Neural progenitor cell (in vitro differentiated cells): ENCODE data around the gene CLCF1.

Source experiments
- EZH2 ChIP-seq: fragments of 200-600 bp; sonication (generic); IDR thresholded peaks from 2 replicates; pipeline ENCODE4 v1.6.1; 2017; ENCODE audit warnings: antibody characterized with exemption, mild to moderate bottlenecking, moderate library complexity
- TF ChIP-seq, protein P1 (sequence below): fragments of 200-600 bp; sonication (generic); IDR thresholded peaks from 2 replicates; pipeline ENCODE4 v1.5.1; 2017; ENCODE audit warnings: antibody characterized with exemption, mild to moderate bottlenecking

DNA sequence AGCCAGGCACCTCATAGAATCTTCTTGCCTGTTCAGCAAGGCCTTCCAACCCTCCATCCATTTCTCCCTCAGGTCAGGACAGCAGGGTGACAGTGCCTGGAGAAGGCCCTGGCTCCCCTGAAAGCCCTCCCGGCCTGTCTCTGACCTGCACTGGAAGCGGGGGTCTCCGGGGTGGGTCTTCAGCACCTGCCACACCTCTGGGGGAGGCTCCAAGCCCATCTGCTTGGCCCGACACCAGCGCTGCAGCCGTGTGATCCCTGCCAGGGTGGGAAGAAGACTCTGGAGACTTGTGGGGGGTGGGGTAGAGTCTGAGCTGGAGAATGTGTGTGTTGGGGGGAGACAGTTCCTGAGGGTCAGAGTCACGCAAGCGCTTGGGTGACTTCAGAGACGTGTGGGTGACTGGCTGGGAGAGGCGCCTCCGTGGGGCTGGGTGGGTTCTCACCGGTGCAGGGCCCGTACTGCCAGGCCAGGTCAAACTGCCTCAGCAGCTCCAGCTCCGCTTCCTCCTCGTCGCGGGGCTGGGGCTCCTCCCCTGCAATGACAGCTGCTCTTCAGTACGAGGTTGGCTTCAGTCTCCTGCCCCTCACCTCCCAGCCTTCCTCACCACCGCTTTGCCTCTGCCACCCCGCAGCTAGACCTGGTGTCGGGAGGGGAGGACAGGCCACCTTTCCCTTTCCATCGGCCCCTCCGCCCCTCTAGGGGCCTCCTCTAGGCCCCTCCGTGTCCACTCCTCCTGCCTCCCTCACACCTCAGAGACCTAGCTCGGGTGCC, 20.7 kb downstream of the CLCF1 start:
- TF ChIP-seq, protein P1, sequence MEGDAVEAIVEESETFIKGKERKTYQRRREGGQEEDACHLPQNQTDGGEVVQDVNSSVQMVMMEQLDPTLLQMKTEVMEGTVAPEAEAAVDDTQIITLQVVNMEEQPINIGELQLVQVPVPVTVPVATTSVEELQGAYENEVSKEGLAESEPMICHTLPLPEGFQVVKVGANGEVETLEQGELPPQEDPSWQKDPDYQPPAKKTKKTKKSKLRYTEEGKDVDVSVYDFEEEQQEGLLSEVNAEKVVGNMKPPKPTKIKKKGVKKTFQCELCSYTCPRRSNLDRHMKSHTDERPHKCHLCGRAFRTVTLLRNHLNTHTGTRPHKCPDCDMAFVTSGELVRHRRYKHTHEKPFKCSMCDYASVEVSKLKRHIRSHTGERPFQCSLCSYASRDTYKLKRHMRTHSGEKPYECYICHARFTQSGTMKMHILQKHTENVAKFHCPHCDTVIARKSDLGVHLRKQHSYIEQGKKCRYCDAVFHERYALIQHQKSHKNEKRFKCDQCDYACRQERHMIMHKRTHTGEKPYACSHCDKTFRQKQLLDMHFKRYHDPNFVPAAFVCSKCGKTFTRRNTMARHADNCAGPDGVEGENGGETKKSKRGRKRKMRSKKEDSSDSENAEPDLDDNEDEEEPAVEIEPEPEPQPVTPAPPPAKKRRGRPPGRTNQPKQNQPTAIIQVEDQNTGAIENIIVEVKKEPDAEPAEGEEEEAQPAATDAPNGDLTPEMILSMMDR, result no peak
- no peak for TF ChIP-seq EZH2
